HepG2 (cell line): ENCODE results near the gene EDAR. TPM values are rescaled to one million over a fixed set of nuclear protein-coding genes. Genes with fewer than 3 reads are reported as not detected.

Experiments
- CBFB ChIP-seq: sonication (generic); formaldehyde crosslinking; IDR thresholded peaks from 2 replicates; pipeline ENCODE4 v1.4.0; 2020; ENCODE audit warnings: missing genetic modification reagents
- TP53 ChIP-seq: sonication (generic); formaldehyde crosslinking; conservative IDR thresholded peaks from 2 replicates; pipeline ENCODE4 v1.4.0; 2020; ENCODE audit warnings: missing genetic modification reagents
- UBTF ChIP-seq: sonication (generic); formaldehyde crosslinking; IDR thresholded peaks from 2 replicates; pipeline ENCODE4 v1.4.0; 2020; ENCODE audit warnings: mild to moderate bottlenecking, missing genetic modification reagents
- ZNF17 ChIP-seq: sonication (generic); formaldehyde crosslinking; IDR thresholded peaks from 2 replicates; pipeline ENCODE4 v1.5.0; 2020; ENCODE audit warnings: mild to moderate bottlenecking, missing genetic modification reagents
- ZNF205 ChIP-seq: IDR thresholded peaks from 2 replicates; pipeline ENCODE4 v1.6.1; 2018; ENCODE audit warnings: missing biosample characterization, missing genetic modification reagents
- ZNF619 ChIP-seq: sonication (generic); formaldehyde crosslinking; IDR thresholded peaks from 2 replicates; pipeline ENCODE4 v1.4.0; 2020; ENCODE audit warnings: mild to moderate bottlenecking, missing genetic modification reagents
- ZNF629 ChIP-seq: sonication (generic); formaldehyde crosslinking; conservative IDR thresholded peaks from 2 replicates; pipeline ENCODE4 v1.5.0; 2020; ENCODE audit warnings: missing genetic modification reagents
- ZNF841 ChIP-seq: sonication (generic); formaldehyde crosslinking; IDR thresholded peaks from 2 replicates; pipeline ENCODE4 v1.8.1; 2023; ENCODE audit warnings: missing genetic modification reagents, borderline replicate concordance
- ZXDC ChIP-seq: sonication (generic); formaldehyde crosslinking; IDR thresholded peaks from 2 replicates; pipeline ENCODE4 v1.5.0; 2020; ENCODE audit warnings: mild to moderate bottlenecking, missing genetic modification reagents
- polyA plus RNA-seq, 8 experiments: library from polyadenylated mRNA; depleted of rRNA in 3 of 8; stranded (reverse) in 7 of 8; unstranded in 1 of 8; fragments of >200 nt; fragmentation: Illumina TruSeq in 4 of 8; extraction: Trizol in 4 of 8; gene quantifications; 2 replicates each; pipeline versions ENCODE4 v1.2.1 to v1.2.3, GENCODE V29; 2011 to 2016; ENCODE audit warnings: low read depth in 4 of 8, missing spikeins in 1 of 8, mixed read lengths in 1 of 8; ENCODE audit not compliant: insufficient read depth in 1 of 8
- total RNA-seq, 5 experiments: library from RNA; depleted of rRNA; stranded (reverse); fragments of >200 nt; fragmentation: Illumina TruSeq; extraction: Trizol; gene quantifications; 2 replicates each; pipeline ENCODE4 v1.2.3, GENCODE V29; 2016; ENCODE audit warnings: low read depth in 1 of 5

Gene EDAR
- total and polyA plus RNA-seq, 2 of the 13 experiments (the other 11 are each of a cell fraction or from before 2014, with no cell fraction given): not detected

- TF ChIP-seq ZNF619 (CRISPR knock-in tag) (no peak), CBFB (no peak), ZNF841 (CRISPR knock-in tag) (no peak), ZNF17 (CRISPR knock-in tag) (no peak), TP53 (no peak), ZXDC (no peak), UBTF (no peak), ZNF629 (CRISPR knock-in tag) (0 out of 2 replicates have a peak, but pooled peaks have one; percentile 6), ZNF205 (CRISPR knock-in tag) (no peak)
Observed at GRCh38 chr2:108919571-108920373, 69.2 kb downstream of the EDAR start (continued).
